MM.1S (cell line): ENCODE data around the gene TRDMT1.
"Not testable (repeated sequence)": the region's sequence is repeated elsewhere in the genome, so short reads cannot be mapped to it uniquely, and the experiment has no call there.

Source experiments
- DNase-seq: peaks from one replicate; pipeline ENCODE4 v3.0.0-alpha.2; 2015
- H2AFZ ChIP-seq: fragments of 300-600 bp; sonication (generic); 2 replicates; pipeline ENCODE4 v1.6.0; 2016; ENCODE audit warnings: antibody characterized with exemption, low read length
- H3F3A ChIP-seq: fragments of 300-600 bp; sonication (generic); 2 replicates; pipeline ENCODE4 v1.6.1; 2016; ENCODE audit warnings: mild to moderate bottlenecking, antibody characterized with exemption, low read length, moderate library complexity, mixed read lengths; ENCODE audit not compliant: insufficient read depth
- H3K27ac ChIP-seq: fragments of 300-600 bp; sonication (generic); 2 replicates; pipeline ENCODE4 v1.5.1; 2016; ENCODE audit warnings: mild to moderate bottlenecking, low read length
- H3K27me3 ChIP-seq: fragments of 300-600 bp; sonication (generic); replicated peaks from 2 replicates; pipeline ENCODE4 v1.6.0; 2016; ENCODE audit warnings: low read length; ENCODE audit not compliant: insufficient read depth
- H3K36me3 ChIP-seq: fragments of 300-600 bp; sonication (generic); replicated peaks from 2 replicates; pipeline ENCODE4 v1.6.1; 2016; ENCODE audit warnings: mild to moderate bottlenecking, low read length, mixed read lengths; ENCODE audit not compliant: insufficient read depth
- H3K4me1 ChIP-seq: fragments of 300-600 bp; sonication (generic); 2 replicates; pipeline ENCODE4 v1.6.1; 2016; ENCODE audit warnings: low read length, mixed read lengths
- H3K4me2 ChIP-seq: fragments of 300-600 bp; sonication (generic); 2 replicates; pipeline ENCODE4 v1.6.0; 2016; ENCODE audit warnings: low read depth, low read length
- H3K4me3 ChIP-seq: fragments of 300-600 bp; sonication (generic); 2 replicates; pipeline ENCODE4 v1.5.1; 2016; ENCODE audit warnings: low read length, mixed read lengths
- H3K79me2 ChIP-seq: fragments of 300-600 bp; sonication (generic); 2 replicates; pipeline ENCODE4 v1.6.1; 2016; ENCODE audit warnings: mixed run types, low read length, mixed read lengths
- H3K9ac ChIP-seq: fragments of 300-600 bp; sonication (generic); 2 replicates; pipeline ENCODE4 v1.6.1; 2016; ENCODE audit warnings: low read length, mixed read lengths
- H3K9me2 ChIP-seq: fragments of 300-600 bp; sonication (generic); replicated peaks from 2 replicates; pipeline ENCODE4 v1.6.1; 2016; ENCODE audit warnings: mild to moderate bottlenecking, low read length, mixed read lengths; ENCODE audit not compliant: insufficient read depth
- H3K9me3 ChIP-seq: fragments of 300-600 bp; sonication (generic); replicated peaks from 2 replicates; pipeline ENCODE4 v1.6.1; 2016; ENCODE audit warnings: mild to moderate bottlenecking, low read length, mixed read lengths; ENCODE audit not compliant: insufficient read depth
- H4K20me1 ChIP-seq: fragments of 300-600 bp; sonication (generic); 2 replicates; pipeline ENCODE4 v1.6.1; 2016; ENCODE audit warnings: mild to moderate bottlenecking, low read length, moderate library complexity, mixed read lengths; ENCODE audit not compliant: insufficient read depth
- EZH2 ChIP-seq: fragments of 300-600 bp; sonication (generic); optimal IDR thresholded peaks from 2 replicates; pipeline ENCODE3; 2017; ENCODE audit warnings: low read depth, mild to moderate bottlenecking, antibody characterized with exemption, low read length, mixed read lengths
- EZH2phosphoT487 ChIP-seq: fragments of 300-600 bp; sonication (generic); IDR thresholded peaks from 2 replicates; pipeline ENCODE4 v1.6.1; 2018; ENCODE audit warnings: antibody characterized with exemption, low read length
- TF ChIP-seq, protein P1 (sequence below): fragments of 300-600 bp; sonication (generic); IDR thresholded peaks from 2 replicates; pipeline ENCODE4 v1.5.1; 2016; ENCODE audit warnings: antibody characterized with exemption, low read length, mixed read lengths

TRDMT1 gene

DNA sequence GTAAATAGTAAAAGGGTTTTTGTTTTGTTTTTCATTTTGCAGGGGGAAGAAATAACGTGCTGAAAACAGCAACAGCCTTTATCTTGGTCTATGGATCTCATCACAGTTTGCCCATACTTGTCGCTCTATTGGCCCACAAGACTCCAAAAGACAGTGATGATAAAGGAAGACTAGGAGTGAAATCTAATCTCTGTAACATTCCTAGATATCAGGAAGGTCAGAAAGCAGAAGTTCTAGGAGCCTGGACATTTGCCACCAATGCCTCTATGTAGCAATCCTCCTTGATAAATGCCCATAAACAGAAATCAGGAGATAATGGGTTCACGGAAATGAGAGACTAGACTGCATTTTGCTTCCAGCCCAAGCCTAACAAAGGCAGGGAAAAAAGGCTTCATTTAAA is 80.8 kb downstream of the TRDMT1 start:
- Histone ChIP-seq H2AFZ (no peak overlapping the region), H3K9ac (no peak overlapping the region), H3F3A (no peaks in the 10 kb centered on the region), H3K4me3 (no peak overlapping the region), H3K27ac (no peak overlapping the region), H3K79me2 (no peaks in the 10 kb centered on the region), H4K20me1 (no peaks in the 10 kb centered on the region), H3K4me1 (no peaks in the 10 kb centered on the region), H3K36me3 (no peaks in the 10 kb centered on the region), H3K4me2 (no peak overlapping the region), H3K27me3 (no peaks in the 10 kb centered on the region), H3K9me3 (no peaks in the 10 kb centered on the region), H3K9me2 (no peaks in the 10 kb centered on the region)
- TF ChIP-seq EZH2 (no peak), EZH2phosphoT487 (no peak)
- TF ChIP-seq, protein P1, sequence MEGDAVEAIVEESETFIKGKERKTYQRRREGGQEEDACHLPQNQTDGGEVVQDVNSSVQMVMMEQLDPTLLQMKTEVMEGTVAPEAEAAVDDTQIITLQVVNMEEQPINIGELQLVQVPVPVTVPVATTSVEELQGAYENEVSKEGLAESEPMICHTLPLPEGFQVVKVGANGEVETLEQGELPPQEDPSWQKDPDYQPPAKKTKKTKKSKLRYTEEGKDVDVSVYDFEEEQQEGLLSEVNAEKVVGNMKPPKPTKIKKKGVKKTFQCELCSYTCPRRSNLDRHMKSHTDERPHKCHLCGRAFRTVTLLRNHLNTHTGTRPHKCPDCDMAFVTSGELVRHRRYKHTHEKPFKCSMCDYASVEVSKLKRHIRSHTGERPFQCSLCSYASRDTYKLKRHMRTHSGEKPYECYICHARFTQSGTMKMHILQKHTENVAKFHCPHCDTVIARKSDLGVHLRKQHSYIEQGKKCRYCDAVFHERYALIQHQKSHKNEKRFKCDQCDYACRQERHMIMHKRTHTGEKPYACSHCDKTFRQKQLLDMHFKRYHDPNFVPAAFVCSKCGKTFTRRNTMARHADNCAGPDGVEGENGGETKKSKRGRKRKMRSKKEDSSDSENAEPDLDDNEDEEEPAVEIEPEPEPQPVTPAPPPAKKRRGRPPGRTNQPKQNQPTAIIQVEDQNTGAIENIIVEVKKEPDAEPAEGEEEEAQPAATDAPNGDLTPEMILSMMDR: no peak
- no peak for DNase-seq

DNA sequence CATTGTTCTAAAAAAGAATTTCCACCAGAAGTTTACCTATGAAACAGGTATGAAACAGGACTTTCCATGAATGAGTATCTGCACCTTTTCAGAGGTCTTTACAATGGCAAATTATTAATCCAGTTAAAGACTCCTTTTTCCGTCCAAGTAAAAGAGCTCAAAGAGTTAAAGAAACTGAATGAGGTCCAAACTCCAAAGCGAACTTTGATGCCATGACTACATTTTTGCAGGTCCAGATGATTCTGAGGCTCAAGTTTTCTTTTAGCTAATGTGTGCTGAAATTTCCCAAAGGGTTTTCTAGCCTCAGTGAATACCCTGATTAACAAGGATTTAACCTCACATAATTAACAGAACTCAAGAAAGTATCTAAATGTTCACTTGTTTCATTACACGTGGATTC is 81.6 kb downstream of the TRDMT1 start:
- DNase-seq: no peak
- no peak overlapping the region for H3K4me2 ChIP-seq
- H3F3A ChIP-seq: no peaks in the 10 kb centered on the region
- no peak overlapping the region for H3K4me3 ChIP-seq
- H4K20me1 ChIP-seq: no peaks in the 10 kb centered on the region
- no peak overlapping the region for H3K27ac ChIP-seq
- no peaks in the 10 kb centered on the region for H3K27me3 ChIP-seq
- no peaks in the 10 kb centered on the region for H3K4me1 ChIP-seq
- H3K9ac ChIP-seq: no peak overlapping the region
- TF ChIP-seq, protein P1: no peak
- TF ChIP-seq EZH2: no peak
- no peak for TF ChIP-seq EZH2phosphoT487
- H3K36me3 ChIP-seq: no peaks in the 10 kb centered on the region
- H3K79me2 ChIP-seq: no peaks in the 10 kb centered on the region
- no peak overlapping the region for H2AFZ ChIP-seq
- H3K9me2 ChIP-seq: no peaks in the 10 kb centered on the region
- H3K9me3 ChIP-seq: no peaks in the 10 kb centered on the region

DNA sequence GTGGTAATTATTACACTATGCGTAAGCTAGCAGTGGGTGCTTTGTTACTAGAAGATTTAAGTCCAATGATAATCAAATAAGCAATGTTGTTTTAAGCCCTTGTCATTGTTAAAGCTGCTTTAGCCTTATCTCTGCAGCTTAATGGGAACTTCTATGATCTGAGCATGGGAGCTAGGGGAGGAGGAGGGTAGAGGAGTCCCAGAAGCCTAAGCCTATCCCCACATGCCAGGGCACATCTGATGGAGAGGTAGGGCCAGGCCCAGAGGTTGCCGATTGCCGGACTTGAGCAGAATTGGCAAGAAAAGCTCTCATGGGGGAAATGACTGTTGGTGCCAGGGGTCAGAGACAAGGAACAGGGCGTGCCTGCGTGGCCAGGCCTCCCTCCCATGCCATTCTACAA is 85.3 kb downstream of the TRDMT1 start:
- Histone ChIP-seq H3K4me1 (no peaks in the 10 kb centered on the region), H3K36me3 (no peaks in the 10 kb centered on the region), H3K79me2 (no peaks in the 10 kb centered on the region), H3K9ac (no peak overlapping the region), H3F3A (no peaks in the 10 kb centered on the region), H3K27me3 (no peaks in the 10 kb centered on the region), H3K9me3 (no peaks in the 10 kb centered on the region), H3K4me3 (no peak overlapping the region), H2AFZ (no peak overlapping the region), H4K20me1 (no peaks in the 10 kb centered on the region), H3K27ac (no peak overlapping the region), H3K9me2 (no peaks in the 10 kb centered on the region), H3K4me2 (no peak overlapping the region)
- no peak for TF ChIP-seq EZH2phosphoT487
- TF ChIP-seq EZH2: no peak
- TF ChIP-seq, protein P1: no peak
- no peak for DNase-seq

DNA sequence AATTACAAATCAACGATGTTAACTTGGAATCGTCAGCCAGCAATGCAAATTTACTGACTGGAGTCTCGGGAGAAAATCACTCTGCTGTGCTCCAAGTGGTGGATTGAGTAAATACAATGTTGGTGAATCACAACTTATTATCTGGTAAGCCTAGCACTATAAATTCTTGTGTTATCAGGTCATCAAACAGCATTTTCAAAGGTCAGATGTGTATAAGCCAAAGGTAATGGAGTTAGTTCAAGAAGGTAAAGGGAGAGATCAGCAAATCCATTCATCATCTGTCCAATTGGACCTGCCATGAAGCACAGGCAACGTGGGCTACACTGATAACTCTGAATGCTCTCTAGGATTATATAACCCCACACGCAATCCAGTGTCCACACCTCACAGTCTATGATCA is 85.8 kb downstream of the TRDMT1 start:
- Histone ChIP-seq H3K9me2 (no peaks in the 10 kb centered on the region), H4K20me1 (no peaks in the 10 kb centered on the region), H3K9me3 (no peaks in the 10 kb centered on the region), H3K4me3 (no peak overlapping the region), H3K79me2 (no peaks in the 10 kb centered on the region), H3K4me1 (no peaks in the 10 kb centered on the region), H2AFZ (no peak overlapping the region), H3K27ac (no peak overlapping the region), H3K9ac (no peak overlapping the region), H3K4me2 (no peak overlapping the region), H3K36me3 (no peaks in the 10 kb centered on the region), H3K27me3 (no peaks in the 10 kb centered on the region), H3F3A (no peaks in the 10 kb centered on the region)
- DNase-seq: no peak
- TF ChIP-seq EZH2 (no peak), EZH2phosphoT487 (no peak)
- TF ChIP-seq, protein P1: no peak

DNA sequence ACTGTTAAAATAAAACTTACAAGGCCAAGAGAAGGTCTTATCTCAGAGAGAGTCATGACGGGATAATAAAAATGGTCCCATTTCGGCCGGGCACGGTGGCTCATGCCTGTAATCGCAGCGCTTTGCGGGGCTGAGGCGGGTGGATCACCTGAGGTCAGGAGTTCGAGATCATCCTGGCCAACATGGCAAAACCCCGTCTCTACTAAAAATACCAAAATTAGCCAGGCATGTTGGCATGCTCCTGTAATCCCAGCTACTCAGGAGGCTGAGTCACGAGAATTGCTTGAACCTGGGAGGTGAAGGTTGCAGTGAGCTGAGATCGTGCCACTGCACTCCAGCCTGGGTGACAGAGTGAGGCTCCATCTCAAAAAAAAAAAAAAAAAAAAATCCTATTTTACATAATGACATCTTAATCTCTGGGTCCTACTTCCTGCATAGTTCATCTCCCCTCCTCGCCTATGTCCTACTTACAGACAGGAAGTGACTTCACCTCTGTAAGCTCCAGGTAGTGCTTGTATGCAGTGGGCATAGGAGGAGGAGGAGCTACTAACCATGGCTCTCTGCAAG is 86.5 kb downstream of the TRDMT1 start:
- not testable (repeated sequence) for H3K9me3 ChIP-seq, H3K36me3 ChIP-seq, H3K9ac ChIP-seq, H3K27ac ChIP-seq, DNase-seq, H4K20me1 ChIP-seq, H3K4me2 ChIP-seq, H3K27me3 ChIP-seq, H3K79me2 ChIP-seq, H3K9me2 ChIP-seq, H3F3A ChIP-seq, H3K4me1 ChIP-seq, H3K4me3 ChIP-seq, H2AFZ ChIP-seq
